OCI-LY7 (cell line): ENCODE data around the gene RNF133. TPM values are rescaled to one million over a fixed set of nuclear protein-coding genes. Genes with fewer than 3 reads are reported as not detected.
A peak's percentile ranks its signal among the peaks of the same experiment; 100 is the strongest.

Experiments used
- BruUV-seq: library from RNA; stranded (reverse); fragments of 400-500 nt; replicated peaks from 2 replicates; lab custom pipeline; 2021; lab: Mats Ljungman, UMichigan
- CTCF ChIA-PET: fragments of 300-600 bp; sonication (Branson Sonifier 250); formaldehyde crosslinking; loops from one replicate; lab custom pipeline; 2022; ENCODE audit warnings: antibody characterized with exemption; ENCODE audit not compliant: unreplicated experiment; lab: Charles Lee
- POLR2A ChIA-PET: fragments of 300-600 bp; sonication (Branson Sonifier 250); formaldehyde crosslinking; loops from one replicate; lab custom pipeline; 2022; ENCODE audit warnings: antibody characterized with exemption; lab: Charles Lee
- DNase-seq: peaks from one replicate; pipeline ENCODE4 v3.0.0-alpha.2; 2015; ENCODE audit warnings: low spot score
- H2AFZ ChIP-seq: fragments of 200-600 bp; sonication (generic), shearing (Covaris generic); 2 replicates; pipeline ENCODE4 v1.6.1; 2014; ENCODE audit warnings: mild to moderate bottlenecking, antibody characterized with exemption, low read length, moderate library complexity
- H3K27ac ChIP-seq: fragments of 200-600 bp; sonication (generic); 2 replicates; pipeline ENCODE4 v1.5.1; 2014; ENCODE audit warnings: mixed run types, low read depth, mild to moderate bottlenecking, moderate library complexity, low read length, inconsistent platforms; ENCODE audit not compliant: poor library complexity, severe bottlenecking
- H3K36me3 ChIP-seq: fragments of 200-600 bp; sonication (generic); 2 replicates; pipeline ENCODE4 v1.6.1; 2014; ENCODE audit warnings: mild to moderate bottlenecking, antibody characterized with exemption, low read length, moderate library complexity, mixed read lengths; ENCODE audit not compliant: insufficient read depth
- H3K4me1 ChIP-seq: fragments of 200-600 bp; sonication (generic); 2 replicates; pipeline ENCODE4 v1.5.1; 2014; ENCODE audit warnings: mild to moderate bottlenecking, low read length; ENCODE audit not compliant: insufficient read depth, poor library complexity, severe bottlenecking
- H3K4me2 ChIP-seq: fragments of 200-600 bp; sonication (generic); 2 replicates; pipeline ENCODE4 v1.6.1; 2014; ENCODE audit warnings: mild to moderate bottlenecking, low read length
- H3K4me3 ChIP-seq: fragments of 200-600 bp; sonication (generic); 2 replicates; pipeline ENCODE4 v1.5.1; 2014; ENCODE audit warnings: mild to moderate bottlenecking, low read depth, low read length; ENCODE audit not compliant: poor library complexity, severe bottlenecking
- H3K79me2 ChIP-seq: fragments of 200-600 bp; sonication (generic); 2 replicates; pipeline ENCODE4 v1.6.1; 2016; ENCODE audit warnings: low read depth, mild to moderate bottlenecking, low read length, moderate library complexity, mixed read lengths; ENCODE audit not compliant: insufficient read depth
- H3K9me2 ChIP-seq: fragments of 200-600 bp; sonication (generic); 2 replicates; pipeline ENCODE4 v1.6.1; 2016; ENCODE audit warnings: mild to moderate bottlenecking, low read length, mixed read lengths; ENCODE audit not compliant: insufficient read depth
- H3K9me3 ChIP-seq: fragments of 200-600 bp; sonication (generic); 2 replicates; pipeline ENCODE4 v1.6.1; 2014; ENCODE audit warnings: mild to moderate bottlenecking, mixed run types, low read length, mixed read lengths
- H4K20me1 ChIP-seq: fragments of 200-600 bp; sonication (generic); 2 replicates; pipeline ENCODE4 v1.6.1; 2014; ENCODE audit warnings: mild to moderate bottlenecking, antibody characterized with exemption, low read length, moderate library complexity, mixed read lengths; ENCODE audit not compliant: insufficient read depth
- EZH2phosphoT487 ChIP-seq: fragments of 200-600 bp; sonication (generic); IDR thresholded peaks from 2 replicates; pipeline ENCODE4 v1.6.1; 2018; ENCODE audit warnings: low read depth, borderline replicate concordance, mild to moderate bottlenecking, mixed run types, antibody characterized with exemption, low read length, moderate library complexity, mixed read lengths
- intact Hi-C: fragments of 100-400 bp; cut with micrococcal nuclease; formaldehyde crosslinking; loops from one replicate; pipeline ENCODE4 v1.10.0; 2022; ENCODE audit not compliant: unreplicated experiment
- total RNA-seq, 2 experiments: library from RNA; depleted of rRNA in 1 of 2; stranded (reverse); fragments of >200 nt in 1 of 2; shearing (Covaris generic) in 1 of 2; gene quantifications; 2 replicates each; pipeline ENCODE4 v1.2.3, GENCODE V29; 2014 to 2022
- TF ChIP-seq, protein P1 (sequence below): fragments of 200-600 bp; sonication (generic); conservative IDR thresholded peaks from 2 replicates; pipeline ENCODE4 v1.5.1; 2014; ENCODE audit warnings: mild to moderate bottlenecking, antibody characterized with exemption, low read length, moderate library complexity, mixed read lengths

RNF133 gene
- total RNA-seq, 2 experiments from 2014 or later: not detected

DNA sequence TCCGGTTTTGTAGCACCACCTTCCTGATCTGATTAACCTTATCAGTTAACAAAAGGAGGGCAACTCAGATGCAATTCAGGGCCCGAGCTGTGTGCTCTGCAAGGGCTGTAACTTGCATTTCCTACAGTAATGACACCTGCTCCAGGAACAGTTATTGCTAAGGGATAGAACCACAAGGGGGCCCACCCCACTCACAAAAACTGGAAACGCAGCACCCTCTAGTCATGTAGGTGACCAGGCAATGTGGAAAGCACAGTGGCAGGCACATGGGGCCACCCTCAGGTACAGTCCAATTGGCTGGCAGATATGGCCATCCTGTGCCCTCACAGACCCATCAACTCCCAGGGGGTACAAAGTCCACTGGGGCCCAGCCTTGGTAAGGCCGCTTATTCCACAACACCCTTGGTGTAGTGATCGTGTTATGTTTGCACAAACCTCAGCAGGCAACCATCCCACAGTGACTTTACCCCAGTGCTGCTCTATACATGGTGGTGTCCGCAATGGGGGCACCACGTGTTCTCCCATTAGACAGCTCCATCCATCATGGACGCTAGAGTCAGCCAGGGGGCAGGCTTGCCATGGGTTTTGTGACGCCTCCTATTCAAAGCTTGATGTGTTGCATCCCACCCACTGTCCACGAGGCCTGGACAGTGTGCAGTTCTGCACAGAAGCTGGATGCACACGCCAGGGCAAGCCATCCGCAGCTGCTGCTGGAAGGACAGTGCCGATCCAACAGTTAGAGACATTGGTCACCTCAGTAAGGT lies 9.4 kb downstream of the RNF133 start:
- BruUV-seq: no TSS peak
- CTCF ChIA-PET: no interaction called here
- Histone ChIP-seq H3K27ac (no peak overlapping the region), H3K9me3 (peaks cover 6% of the 10 kb centered on the region; the same call in 1 of the 2 replicates), H3K4me2 (no peak overlapping the region), H3K79me2 (no peaks in the 10 kb centered on the region), H3K9me2 (no peaks in the 10 kb centered on the region), H2AFZ (no peak overlapping the region), H3K4me1 (no peaks in the 10 kb centered on the region), H3K4me3 (no peak overlapping the region), H3K36me3 (no peaks in the 10 kb centered on the region), H4K20me1 (no peaks in the 10 kb centered on the region)
- TF ChIP-seq EZH2phosphoT487: no peak
- TF ChIP-seq, protein P1, sequence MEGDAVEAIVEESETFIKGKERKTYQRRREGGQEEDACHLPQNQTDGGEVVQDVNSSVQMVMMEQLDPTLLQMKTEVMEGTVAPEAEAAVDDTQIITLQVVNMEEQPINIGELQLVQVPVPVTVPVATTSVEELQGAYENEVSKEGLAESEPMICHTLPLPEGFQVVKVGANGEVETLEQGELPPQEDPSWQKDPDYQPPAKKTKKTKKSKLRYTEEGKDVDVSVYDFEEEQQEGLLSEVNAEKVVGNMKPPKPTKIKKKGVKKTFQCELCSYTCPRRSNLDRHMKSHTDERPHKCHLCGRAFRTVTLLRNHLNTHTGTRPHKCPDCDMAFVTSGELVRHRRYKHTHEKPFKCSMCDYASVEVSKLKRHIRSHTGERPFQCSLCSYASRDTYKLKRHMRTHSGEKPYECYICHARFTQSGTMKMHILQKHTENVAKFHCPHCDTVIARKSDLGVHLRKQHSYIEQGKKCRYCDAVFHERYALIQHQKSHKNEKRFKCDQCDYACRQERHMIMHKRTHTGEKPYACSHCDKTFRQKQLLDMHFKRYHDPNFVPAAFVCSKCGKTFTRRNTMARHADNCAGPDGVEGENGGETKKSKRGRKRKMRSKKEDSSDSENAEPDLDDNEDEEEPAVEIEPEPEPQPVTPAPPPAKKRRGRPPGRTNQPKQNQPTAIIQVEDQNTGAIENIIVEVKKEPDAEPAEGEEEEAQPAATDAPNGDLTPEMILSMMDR: no peak
- intact Hi-C loops: no loop called here
- no peak for DNase-seq
- POLR2A ChIA-PET: no interaction called here

DNA sequence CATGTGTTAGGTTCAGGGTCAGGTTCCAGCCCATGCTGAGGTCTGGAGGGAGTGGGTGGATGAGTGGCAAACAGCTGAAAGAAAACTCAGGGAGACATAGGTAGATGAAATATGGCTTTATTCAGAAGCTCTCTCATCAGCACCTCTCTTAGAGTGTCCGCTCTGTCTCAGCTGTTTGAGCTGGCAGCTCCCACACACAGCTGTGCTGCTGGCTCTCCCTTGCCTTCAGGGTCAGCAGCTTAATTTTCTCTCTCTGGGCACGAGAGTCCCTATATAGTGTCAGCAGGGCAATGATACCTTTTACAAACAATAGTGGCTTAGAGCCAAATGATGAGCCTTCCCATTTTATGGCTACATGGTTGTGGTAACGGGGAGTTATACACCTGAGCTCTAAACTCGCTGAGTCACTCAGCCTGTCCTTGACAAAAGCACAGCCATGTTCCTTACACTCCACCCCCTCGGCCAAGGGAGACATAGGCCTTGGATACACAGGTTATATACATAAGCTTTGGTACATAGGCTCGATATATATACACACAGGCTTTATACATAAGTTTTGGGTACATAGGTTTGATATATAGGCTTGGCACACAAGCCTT lies 10.4 kb downstream of the RNF133 start:
- Histone ChIP-seq H3K4me2 (no peak overlapping the region), H3K9me2 (no peaks in the 10 kb centered on the region), H3K9me3 (peaks cover 6% of the 10 kb centered on the region; the same call in 1 of the 2 replicates), H2AFZ (no peak overlapping the region), H3K4me3 (no peak overlapping the region), H3K36me3 (no peaks in the 10 kb centered on the region), H3K4me1 (no peaks in the 10 kb centered on the region), H3K27ac (no peak overlapping the region), H4K20me1 (no peaks in the 10 kb centered on the region), H3K79me2 (no peaks in the 10 kb centered on the region)
- TF ChIP-seq, protein P1: no peak
- no peak for TF ChIP-seq EZH2phosphoT487
- CTCF ChIA-PET: no interaction called here
- intact Hi-C loops: no loop called here
- DNase-seq: no peak
- POLR2A ChIA-PET: no interaction called here
- BruUV-seq: no TSS peak

DNA sequence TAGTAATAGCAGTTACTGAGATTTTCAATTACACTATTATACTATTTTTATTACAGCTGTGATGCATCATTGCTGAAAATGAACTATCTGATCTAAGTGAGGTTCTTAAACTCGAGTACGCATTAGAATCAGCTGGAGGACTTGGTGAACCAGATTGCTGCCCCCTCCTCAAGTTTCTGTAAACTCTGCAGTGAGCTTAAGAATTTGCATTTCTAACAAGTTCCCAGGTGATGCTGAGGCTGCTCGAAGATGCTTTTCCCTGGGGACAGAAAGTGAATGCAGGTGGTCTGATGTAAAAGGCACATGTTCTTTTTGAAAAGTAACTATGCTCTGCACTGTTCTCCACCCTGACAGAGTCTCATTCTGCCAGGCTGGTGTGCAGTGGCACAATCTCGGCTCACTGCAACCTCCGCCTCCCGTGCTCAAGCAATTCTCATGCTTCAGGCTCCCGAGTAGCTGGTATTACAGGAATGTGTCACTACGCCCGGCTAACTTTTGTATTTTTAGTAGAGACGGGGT lies 12.5 kb downstream of the RNF133 start:
- H4K20me1 ChIP-seq: no peaks in the 10 kb centered on the region
- no peak overlapping the region for H3K27ac ChIP-seq
- ChIA-PET POLR2A (interaction anchor here (0.8 to 1.3 kb wide), 2 partner anchors 25 to 285 kb away, joined by 3 read pairs; no protein-coding TSS in a partner anchor), CTCF (no interaction called here)
- intact Hi-C loops: no loop called here
- no peaks in the 10 kb centered on the region for H3K4me1 ChIP-seq
- H3K9me3 ChIP-seq: no peaks in the 10 kb centered on the region
- no peaks in the 10 kb centered on the region for H3K36me3 ChIP-seq
- no peak overlapping the region for H3K4me2 ChIP-seq
- BruUV-seq: no TSS peak
- TF ChIP-seq EZH2phosphoT487: no peak
- TF ChIP-seq, protein P1: no peak
- no peaks in the 10 kb centered on the region for H3K9me2 ChIP-seq
- no peak overlapping the region for H2AFZ ChIP-seq
- peak; percentile 16 for DNase-seq
- H3K79me2 ChIP-seq: no peaks in the 10 kb centered on the region
- H3K4me3 ChIP-seq: no peak overlapping the region
